SJSA1 (cell line): ENCODE data around the gene DBN1. TPM values are rescaled to one million over a fixed set of nuclear protein-coding genes. Genes with fewer than 3 reads are reported as not detected.

ENCODE experiments used
- DNase-seq, 2 experiments: peaks; one replicate each; pipeline ENCODE4 v3.0.0-alpha.2; 2015 to 2020; ENCODE audit warnings: low spot score in 2 of 2, low read depth in 1 of 2
- H3K27ac ChIP-seq: fragments of 250-450 bp; sonication (Bioruptor Pico); 2 replicates; pipeline ENCODE4 v1.5.1; 2020; ENCODE audit warnings: mild to moderate bottlenecking, moderate library complexity
- H3K27me3 ChIP-seq: fragments of 250-450 bp; sonication (Bioruptor Pico); replicated peaks from 2 replicates; pipeline ENCODE4 v1.5.1; 2020; ENCODE audit warnings: mild to moderate bottlenecking, moderate library complexity
- H3K36me3 ChIP-seq: fragments of 250-450 bp; sonication (Bioruptor Pico); 2 replicates; pipeline ENCODE4 v1.5.1; 2020; ENCODE audit warnings: mild to moderate bottlenecking
- H3K4me1 ChIP-seq: fragments of 250-450 bp; sonication (Bioruptor Pico); replicated peaks from 2 replicates; pipeline ENCODE4 v1.6.1; 2021; ENCODE audit warnings: mild to moderate bottlenecking
- H3K4me3 ChIP-seq: fragments of 250-450 bp; sonication (Bioruptor Pico); 2 replicates; pipeline ENCODE4 v1.5.1; 2020; ENCODE audit warnings: mild to moderate bottlenecking
- H3K9me3 ChIP-seq: fragments of 250-450 bp; sonication (Bioruptor Pico); replicated peaks from 2 replicates; pipeline ENCODE4 v1.5.1; 2020; ENCODE audit warnings: mild to moderate bottlenecking
- total RNA-seq: library from RNA; depleted of rRNA; stranded (reverse); fragments of >200 nt; shearing (Covaris generic); gene quantifications from 2 replicates; pipeline ENCODE4 v1.2.3, GENCODE V29; 2014

The DBN1 gene
- total RNA-seq, 1 experiment from 2014 or later = 147 TPM

DNA sequence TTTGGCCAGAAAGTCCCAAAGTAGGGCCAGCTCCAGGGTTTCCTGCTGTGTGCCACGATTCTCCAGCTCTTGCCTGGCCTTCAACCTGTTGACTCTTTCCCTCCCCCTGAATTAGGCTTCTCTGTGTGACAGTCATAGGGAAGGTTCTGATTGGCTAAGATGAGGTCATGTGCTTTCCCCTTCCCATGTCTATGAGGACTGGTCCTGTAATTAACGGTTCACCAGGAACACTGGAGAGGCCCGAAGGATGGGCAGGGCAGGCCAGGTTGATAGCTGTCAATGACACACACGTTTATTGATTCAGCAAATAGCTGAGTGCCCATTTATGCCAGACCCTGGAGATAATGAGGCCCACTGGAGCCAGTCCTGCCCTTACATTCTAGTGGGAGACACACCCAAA lies 35.8 kb downstream of the DBN1 start:
- no peak overlapping the region for H3K4me3 ChIP-seq
- peaks cover 91% of the 10 kb centered on the region for H3K36me3 ChIP-seq
- DNase-seq = no peak
- no peak overlapping the region for H3K27ac ChIP-seq
- no peaks in the 10 kb centered on the region for H3K4me1 ChIP-seq
- no peaks in the 10 kb centered on the region for H3K9me3 ChIP-seq
- no peaks in the 10 kb centered on the region for H3K27me3 ChIP-seq

DNA sequence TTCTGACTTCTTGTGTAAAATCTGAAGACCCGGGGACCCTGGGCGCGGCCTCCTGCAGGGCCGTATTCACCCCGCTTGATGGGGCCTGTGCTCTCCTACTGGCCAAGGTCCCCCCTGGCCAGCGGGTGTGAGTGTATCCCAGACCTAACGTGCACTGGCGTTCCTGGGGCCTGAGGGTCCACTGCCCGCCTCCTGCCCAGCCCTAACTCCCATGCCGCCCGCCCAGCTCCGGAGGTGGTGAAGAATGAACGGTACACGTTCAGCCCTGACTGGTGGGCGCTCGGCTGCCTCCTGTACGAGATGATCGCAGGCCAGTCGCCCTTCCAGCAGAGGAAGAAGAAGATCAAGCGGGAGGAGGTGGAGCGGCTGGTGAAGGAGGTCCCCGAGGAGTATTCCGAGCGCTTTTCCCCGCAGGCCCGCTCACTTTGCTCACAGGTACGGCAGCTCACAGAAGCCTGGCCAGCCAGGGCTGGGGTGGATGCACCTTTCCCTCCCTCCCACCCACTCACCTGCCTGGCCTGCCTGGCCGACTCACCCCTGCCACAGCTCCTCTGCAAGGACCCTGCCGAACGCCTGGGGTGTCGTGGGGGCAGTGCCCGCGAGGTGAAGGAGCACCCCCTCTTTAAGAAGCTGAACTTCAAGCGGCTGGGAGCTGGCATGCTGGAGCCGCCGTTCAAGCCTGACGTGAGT lies 37.4 kb downstream of the DBN1 start:
- Histone ChIP-seq H3K4me3 (no peak overlapping the region), H3K27ac (no peak overlapping the region), H3K4me1 (no peaks in the 10 kb centered on the region), H3K36me3 (peaks cover 96% of the 10 kb centered on the region), H3K27me3 (no peaks in the 10 kb centered on the region), H3K9me3 (no peaks in the 10 kb centered on the region)
- peak in 1 of 2 experiments; percentile 50 for DNase-seq

DNA sequence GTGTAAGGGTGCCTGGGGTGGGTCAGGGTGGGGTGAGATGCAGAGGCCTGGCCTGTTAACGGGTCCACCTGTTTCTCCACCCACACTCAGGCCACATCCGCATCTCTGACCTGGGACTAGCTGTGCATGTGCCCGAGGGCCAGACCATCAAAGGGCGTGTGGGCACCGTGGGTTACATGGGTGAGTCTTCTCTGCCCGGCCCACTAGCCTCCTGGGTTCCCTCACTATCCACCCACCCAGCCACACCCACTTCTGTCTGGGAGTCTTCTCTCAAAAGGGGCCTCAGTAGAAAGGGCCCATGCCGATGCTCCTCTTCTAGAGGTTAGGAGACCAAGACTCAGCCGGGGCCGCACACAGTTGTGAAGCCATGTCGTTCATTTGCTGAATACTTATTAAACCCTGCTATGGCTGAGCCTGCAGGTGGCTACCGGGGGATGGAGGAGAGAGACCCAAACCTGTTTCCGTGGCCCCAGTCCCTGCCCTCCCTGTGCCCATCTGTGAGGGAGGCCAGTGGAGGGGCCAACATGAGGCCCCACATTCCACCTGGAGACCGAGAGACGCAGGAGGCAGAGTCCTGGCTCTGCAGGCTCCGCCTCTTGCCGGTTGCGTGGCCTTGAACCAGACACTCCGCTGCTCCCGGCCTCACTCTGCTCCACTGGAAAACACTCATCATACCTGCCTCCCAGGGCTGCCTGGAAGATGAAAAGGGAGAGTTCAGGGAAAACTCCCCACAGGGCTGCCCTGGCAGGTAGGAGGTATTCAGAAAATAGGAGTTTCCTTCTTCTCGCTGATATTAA lies 38.3 kb downstream of the DBN1 start:
- H3K9me3 ChIP-seq = no peaks in the 10 kb centered on the region
- no peak for DNase-seq
- H3K27me3 ChIP-seq = no peaks in the 10 kb centered on the region
- H3K27ac ChIP-seq = no peak overlapping the region
- H3K4me3 ChIP-seq = no peak overlapping the region
- no peaks in the 10 kb centered on the region for H3K4me1 ChIP-seq
- H3K36me3 ChIP-seq = peaks cover 96% of the 10 kb centered on the region

DNA sequence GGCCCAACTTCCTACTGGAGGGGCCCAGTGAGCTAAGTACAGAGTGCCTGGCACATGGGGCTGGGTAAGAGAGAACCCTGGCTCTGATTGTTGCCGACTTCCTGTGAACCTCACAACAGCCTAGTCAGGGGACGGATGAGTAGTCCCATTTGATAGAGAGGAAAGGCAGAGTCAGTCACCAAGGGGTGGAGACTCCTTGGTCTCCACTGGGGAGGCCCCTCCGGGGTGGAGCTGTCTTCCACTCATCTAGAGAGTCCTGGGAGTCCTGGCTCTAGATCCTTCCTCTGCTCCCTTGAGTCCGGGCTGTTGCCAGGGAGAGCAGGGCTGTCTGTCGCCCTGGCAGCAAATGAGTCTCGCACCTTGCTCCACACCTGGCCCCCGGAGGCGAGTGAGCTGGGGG lies 39.0 kb downstream of the DBN1 start:
- no peaks in the 10 kb centered on the region for H3K27me3 ChIP-seq
- no peaks in the 10 kb centered on the region for H3K4me1 ChIP-seq
- no peak overlapping the region for H3K27ac ChIP-seq
- peaks cover 91% of the 10 kb centered on the region for H3K36me3 ChIP-seq
- H3K4me3 ChIP-seq = no peak overlapping the region
- H3K9me3 ChIP-seq = no peaks in the 10 kb centered on the region
- DNase-seq = no peak

DNA sequence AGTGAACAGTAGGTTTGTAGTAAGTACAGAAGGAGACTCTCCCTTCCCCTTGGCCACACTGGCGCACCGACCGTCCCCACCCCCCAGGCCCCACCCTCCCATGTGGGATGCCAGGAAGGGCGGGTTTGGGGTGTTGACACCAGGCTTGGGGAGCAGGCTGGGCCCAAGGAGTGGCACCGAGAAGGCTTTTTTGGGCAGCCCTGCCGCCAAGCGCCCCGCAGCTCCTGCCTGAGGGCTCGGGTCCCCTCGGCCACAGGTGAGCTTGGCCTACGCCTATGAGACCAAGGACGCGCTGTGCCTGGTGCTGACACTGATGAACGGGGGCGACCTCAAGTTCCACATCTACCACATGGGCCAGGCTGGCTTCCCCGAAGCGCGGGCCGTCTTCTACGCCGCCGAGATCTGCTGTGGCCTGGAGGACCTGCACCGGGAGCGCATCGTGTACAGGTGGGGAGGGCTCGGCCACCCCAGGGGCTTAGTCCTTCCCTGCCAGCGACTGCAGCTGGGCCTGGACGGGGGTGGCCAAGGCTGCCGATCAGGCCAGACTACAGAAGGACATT lies 39.7 kb downstream of the DBN1 start:
- no peak for DNase-seq
- Histone ChIP-seq H3K4me3 (no peak overlapping the region), H3K27me3 (no peaks in the 10 kb centered on the region), H3K27ac (no peak overlapping the region), H3K36me3 (peaks cover 87% of the 10 kb centered on the region), H3K9me3 (no peaks in the 10 kb centered on the region), H3K4me1 (no peaks in the 10 kb centered on the region)

DNA sequence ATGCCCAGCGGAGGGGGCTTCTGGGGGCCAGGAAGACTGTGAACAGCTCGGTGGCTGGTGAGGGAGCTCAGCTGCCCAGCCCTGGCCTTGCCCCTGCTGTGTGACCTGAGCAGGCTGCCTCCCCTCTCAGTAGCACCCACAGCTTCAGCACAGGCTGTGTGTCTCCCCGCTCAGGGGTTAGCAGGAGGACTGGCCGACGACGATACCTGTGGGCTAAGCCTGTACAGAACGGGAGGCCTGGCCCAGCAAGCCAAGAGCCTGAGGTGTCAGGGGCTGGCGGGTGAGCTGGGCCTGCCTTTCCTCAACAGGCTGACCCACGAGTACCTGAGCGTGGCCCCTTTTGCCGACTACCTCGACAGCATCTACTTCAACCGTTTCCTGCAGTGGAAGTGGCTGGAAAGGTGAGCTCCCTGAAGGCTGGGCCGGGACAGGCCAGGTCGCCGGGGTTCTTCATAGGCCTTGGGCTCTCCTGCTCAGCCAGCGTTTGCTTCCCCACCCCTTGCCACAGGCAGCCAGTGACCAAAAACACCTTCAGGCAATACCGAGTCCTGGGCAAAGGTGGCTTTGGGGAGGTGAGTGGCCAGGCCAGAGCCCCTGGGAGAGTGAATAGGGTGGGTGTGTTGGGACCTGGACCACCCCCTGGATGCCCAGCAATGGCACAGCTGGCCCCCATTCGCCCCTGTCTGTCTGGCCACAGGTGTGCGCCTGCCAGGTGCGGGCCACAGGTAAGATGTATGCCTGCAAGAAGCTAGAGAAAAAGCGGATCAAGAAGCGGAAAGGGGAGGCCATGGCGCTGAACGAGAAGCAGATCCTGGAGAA lies 40.4 kb downstream of the DBN1 start:
- H3K9me3 ChIP-seq = no peaks in the 10 kb centered on the region
- peaks cover 87% of the 10 kb centered on the region for H3K36me3 ChIP-seq

DNA sequence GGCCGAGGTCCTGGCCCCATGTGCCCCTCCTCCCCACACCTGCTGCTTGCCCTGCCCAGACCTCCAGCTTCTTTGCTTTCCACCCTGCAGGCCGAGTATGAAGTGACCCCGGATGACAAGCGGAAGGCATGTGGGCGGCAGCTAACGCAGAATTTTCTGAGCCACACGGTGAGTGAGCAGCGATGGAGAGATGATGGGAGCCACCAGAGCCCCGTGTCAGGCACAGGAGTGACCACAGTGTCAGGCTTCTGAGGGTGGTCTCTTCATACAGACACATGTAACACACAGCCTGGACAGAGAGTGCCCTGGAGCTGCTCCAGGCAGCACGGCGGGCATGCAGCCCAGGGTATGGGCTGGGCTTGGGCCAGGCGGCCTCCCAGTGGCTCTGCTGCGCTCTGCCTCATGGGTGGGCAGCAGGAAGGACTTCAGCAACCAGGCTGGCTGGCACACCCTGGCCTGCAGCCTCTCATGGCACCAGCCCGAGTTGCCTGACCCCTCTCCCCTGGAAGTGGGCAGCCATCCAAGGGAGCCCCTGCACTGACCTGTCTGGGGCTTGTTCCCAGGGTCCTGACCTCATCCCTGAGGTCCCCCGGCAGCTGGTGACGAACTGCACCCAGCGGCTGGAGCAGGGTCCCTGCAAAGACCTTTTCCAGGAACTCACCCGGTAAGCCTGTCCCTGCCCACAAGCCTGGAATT lies 41.1 kb downstream of the DBN1 start:
- Histone ChIP-seq H3K27ac (no peak overlapping the region), H3K4me3 (no peak overlapping the region), H3K9me3 (no peaks in the 10 kb centered on the region), H3K36me3 (peaks cover 84% of the 10 kb centered on the region), H3K4me1 (peaks cover 9% of the 10 kb centered on the region), H3K27me3 (no peaks in the 10 kb centered on the region)
- peak in 1 of 2 experiments; percentile 51 for DNase-seq

More for the DNA sequence above, 40.4 kb downstream of the DBN1 start:
- no peaks in the 10 kb centered on the region for H3K27me3 ChIP-seq
- H3K4me1 ChIP-seq = peaks cover 2% of the 10 kb centered on the region
- no peak for DNase-seq
- H3K4me3 ChIP-seq = no peak overlapping the region
- H3K27ac ChIP-seq = no peak overlapping the region

DNA sequence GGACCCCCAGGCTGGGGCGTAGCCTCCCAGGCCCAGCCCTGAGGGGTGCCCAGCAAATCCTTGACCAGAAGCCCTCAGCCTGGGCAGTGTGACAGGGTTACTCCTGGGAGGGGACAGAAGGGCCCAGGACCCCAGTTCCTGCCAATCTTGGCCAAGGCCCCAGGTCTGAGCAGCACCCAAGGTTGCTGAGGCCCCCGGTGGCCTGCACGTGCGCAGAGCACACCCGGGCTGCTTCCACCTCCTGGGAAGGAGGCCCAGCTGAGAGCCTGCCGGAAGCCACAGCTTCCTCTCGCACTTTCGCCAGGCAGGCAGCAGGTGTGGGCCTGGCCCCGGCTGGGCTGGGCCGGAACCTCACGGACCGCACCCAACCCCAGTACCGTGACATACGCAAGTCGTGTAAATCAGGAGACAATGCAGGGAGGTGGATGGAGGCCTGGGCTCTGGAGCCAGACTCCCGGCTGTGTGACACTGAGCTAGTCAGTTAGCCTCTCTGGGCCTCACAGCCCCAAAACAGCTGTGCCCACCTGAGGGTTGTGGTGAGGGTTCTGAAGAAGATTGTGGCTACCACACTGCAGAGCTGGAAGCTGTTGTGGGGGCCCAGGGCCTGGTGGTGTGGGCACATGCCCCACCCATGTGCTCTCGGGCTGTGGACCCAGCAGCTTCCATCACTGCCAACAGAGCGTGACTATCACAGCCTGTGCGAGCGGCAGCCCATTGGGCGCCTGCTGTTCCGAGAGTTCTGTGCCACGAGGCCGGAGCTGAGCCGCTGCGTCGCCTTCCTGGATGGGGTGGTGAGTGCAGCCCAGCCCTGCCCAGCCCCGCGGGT lies 41.9 kb downstream of the DBN1 start:
- Histone ChIP-seq H3K27me3 (no peaks in the 10 kb centered on the region), H3K9me3 (no peaks in the 10 kb centered on the region), H3K36me3 (peaks cover 83% of the 10 kb centered on the region), H3K4me1 (peaks cover 13% of the 10 kb centered on the region), H3K27ac (no peak overlapping the region), H3K4me3 (no peak overlapping the region)
- no peak for DNase-seq

DNA sequence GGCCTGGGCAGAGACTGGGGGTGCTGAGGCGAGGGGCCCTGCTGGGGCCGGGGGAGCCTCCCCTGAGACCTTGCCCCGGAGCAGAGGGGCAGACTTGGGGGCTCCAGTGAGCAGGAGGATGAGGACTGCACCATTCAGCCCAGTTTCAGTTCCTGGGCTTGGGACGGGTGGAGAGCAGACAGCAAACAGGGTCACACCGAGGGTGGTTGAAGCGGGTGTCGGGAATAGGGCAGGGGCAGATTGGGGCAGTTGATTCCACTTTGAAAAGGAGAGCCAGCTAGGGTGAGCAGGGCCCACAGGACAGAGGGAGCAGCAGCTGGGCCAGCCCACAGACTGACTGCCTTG lies 42.5 kb downstream of the DBN1 start:
- Histone ChIP-seq H3K36me3 (peaks cover 78% of the 10 kb centered on the region), H3K4me1 (peaks cover 13% of the 10 kb centered on the region), H3K27me3 (no peaks in the 10 kb centered on the region), H3K9me3 (no peaks in the 10 kb centered on the region), H3K27ac (no peak overlapping the region), H3K4me3 (no peak overlapping the region)
- DNase-seq = no peak

DNA sequence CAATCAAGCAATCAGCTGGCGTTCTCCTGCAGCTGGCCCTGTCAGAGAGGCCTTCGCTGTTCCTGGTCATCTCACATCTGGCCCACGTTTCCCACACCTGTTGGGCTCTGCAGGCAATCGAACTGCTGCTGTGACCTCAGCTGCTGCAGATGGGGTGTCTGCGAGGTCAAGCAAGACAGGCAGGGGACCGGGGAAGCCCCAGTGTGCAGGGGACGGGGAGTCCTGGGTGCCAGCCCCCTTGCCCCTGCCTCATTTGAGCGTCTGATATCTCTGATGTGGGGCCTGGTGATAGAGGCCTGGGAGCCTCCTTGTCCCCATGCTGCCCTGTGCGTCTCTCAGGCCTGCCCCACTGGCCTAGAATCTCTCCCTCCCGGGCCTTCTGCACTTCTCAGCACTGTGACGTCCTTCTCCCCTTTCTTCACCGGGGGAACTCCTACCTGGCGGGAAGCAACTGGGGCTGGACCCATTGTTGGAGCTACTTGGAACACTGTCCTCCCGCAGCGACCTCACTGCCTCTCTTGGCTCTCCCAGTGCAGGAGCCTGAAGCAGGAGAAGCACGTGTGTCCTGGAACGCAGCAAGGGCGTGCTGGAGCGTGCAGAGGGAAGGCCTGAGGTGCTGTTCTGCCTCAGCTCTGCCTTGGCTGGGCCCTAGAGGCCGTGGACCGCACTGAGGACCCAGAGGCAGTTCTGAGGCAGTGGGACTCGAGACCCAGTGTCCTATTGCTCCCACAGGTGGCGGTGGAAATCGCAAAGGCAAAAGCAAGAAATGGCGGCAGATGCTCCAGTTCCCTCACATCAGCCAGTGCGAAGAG lies 43.1 kb downstream of the DBN1 start:
- no peak overlapping the region for H3K4me3 ChIP-seq
- H3K36me3 ChIP-seq = peaks cover 72% of the 10 kb centered on the region
- H3K9me3 ChIP-seq = no peaks in the 10 kb centered on the region
- no peak overlapping the region for H3K27ac ChIP-seq
- DNase-seq = no peak
- H3K27me3 ChIP-seq = no peaks in the 10 kb centered on the region
- peaks cover 19% of the 10 kb centered on the region for H3K4me1 ChIP-seq

DNA sequence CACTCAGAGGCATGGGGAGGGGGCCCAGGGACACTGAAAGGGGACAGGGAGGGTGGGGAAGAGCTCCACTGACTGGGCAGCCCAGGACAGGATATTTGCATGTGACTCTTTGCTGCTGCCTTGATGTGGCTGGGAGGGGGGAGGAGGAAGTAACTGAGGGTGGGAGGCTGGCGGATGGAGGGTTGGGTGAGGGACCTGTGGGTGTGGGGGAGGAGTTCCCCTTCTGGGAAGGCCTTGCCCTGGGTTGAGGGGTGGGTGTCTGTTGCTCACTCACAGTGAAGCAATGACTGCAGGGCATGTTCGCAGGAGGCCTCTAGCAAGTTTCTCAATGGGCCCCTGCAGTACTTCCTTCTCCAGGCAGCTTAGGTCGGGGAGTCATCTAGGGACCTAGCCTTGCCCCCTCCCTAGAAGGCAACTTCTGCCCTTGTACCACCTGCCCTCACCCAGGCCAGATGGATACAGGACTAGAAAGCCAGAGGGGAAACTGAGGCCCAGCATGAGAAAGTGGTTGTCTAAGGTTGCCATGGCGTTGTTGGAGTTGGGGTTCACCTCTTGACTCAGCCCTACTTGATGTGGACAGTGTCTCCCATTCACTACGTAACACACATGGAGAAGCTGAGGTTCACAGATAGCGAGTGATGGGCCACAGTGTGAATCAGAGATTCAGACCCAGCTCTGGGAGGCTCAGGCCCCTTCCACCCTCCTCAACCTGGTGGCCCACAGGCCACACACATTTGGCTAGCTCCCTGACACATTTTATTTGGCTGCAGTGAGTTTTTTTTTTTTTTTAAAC lies 44.0 kb downstream of the DBN1 start:
- Histone ChIP-seq H3K27ac (no peak overlapping the region), H3K36me3 (peaks cover 63% of the 10 kb centered on the region), H3K27me3 (no peaks in the 10 kb centered on the region)

More for the DNA sequence above, 44.0 kb downstream of the DBN1 start:
- H3K4me1 ChIP-seq = peaks cover 21% of the 10 kb centered on the region
- DNase-seq = no peak
- H3K4me3 ChIP-seq = no peak overlapping the region
- no peaks in the 10 kb centered on the region for H3K9me3 ChIP-seq
